Activated T-cell treated with anti-CD3 and anti-CD28 coated beads for 1 hour (primary cell): Measurements from ENCODE around the gene SORCS2.

Source experiments
- DNase-seq: peaks from one replicate; pipeline ENCODE4 v3.0.0-alpha.2; 2020; ENCODE audit warnings: low read depth

Gene SORCS2

DNA sequence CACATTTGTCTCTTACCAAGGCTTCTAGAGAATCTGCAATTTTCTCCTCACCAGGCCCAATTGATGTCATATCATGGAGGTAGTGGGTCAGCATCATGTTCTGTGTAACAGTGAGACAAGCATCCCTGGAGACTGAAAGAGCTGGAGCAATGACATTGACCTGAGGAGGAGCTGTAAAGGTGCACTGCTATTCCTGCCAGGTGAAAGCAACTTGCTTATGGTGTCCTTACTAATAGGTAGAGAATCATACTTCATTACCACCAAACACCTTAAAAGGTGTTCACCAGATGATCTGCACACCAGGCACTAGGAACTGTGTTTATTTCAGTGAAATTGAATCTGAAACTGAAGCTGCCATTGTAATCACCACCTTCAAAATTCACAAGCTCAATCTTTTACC is 558.6 kb downstream of the SORCS2 start:
- no peak for DNase-seq

GRCh38 chr4:7752649-7753048 is 560.3 kb downstream of the SORCS2 start:
- no peak for DNase-seq

GRCh38 chr4:7753271-7753670 is 560.9 kb downstream of the SORCS2 start:
- DNase-seq, result no peak

- DNase-seq, result no peak
Observed at GRCh38 chr4:7753931-7754465, 561.7 kb downstream of the SORCS2 start.

DNA sequence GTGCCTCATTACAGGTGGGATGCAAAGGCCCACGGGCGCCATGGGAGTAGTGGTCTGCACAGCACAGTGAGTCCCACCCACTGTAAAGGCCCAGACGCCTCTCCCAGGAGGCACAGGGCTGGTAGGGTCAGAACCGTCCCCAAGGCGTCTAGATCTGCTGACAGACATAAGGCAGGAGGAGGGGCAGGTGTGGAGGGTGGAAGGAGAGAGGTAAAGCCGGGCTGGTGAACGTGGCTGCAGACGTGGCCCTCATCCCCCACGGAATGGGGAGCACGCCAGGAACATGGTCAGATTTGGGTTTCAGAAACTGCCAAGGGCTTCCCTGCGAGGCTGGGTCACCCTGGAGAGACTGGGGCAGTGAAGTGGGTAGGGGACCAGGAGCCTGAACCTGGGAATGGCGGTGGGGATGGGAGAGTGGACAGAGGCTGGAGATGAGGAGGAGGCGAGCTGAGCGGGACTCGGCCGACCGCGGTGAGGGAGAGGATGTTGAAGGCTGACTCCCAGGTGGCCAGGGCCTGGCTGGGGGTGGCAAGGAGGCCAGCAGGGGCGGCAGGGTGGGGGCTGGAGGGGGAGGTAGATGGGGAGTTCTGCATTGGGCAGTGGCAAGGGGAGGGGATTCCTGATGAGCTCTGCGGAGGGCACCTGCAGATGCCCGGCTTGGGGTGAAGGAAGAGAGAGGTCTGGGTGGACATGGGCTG is 562.4 kb downstream of the SORCS2 start:
- no peak for DNase-seq

DNA sequence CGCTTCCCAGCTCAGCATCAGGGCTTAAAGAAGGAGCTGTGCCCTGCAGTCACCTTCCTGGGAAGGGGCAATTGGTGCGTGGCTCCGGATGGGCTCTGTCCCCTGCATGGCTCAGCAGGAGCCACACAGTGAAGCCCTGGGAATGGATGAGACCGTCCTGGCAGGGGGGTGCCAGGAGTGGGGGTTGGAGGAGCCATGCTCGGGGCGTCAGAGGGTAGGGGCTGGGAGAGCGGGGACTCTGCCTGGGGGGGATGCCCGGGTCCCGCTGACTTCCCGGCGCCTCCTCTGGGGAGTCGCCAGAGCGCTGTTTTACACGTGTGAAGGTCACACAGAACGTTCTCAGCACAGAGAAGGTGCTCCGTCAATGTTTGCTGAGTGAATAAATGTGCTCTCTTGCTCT is 563.2 kb downstream of the SORCS2 start:
- no peak for DNase-seq

GRCh38 chr4:7756071-7756470 is 563.7 kb downstream of the SORCS2 start:
- DNase-seq, result no peak

- no peak for DNase-seq
Observed at GRCh38 chr4:7756561-7757355, 564.4 kb downstream of the SORCS2 start.

DNA sequence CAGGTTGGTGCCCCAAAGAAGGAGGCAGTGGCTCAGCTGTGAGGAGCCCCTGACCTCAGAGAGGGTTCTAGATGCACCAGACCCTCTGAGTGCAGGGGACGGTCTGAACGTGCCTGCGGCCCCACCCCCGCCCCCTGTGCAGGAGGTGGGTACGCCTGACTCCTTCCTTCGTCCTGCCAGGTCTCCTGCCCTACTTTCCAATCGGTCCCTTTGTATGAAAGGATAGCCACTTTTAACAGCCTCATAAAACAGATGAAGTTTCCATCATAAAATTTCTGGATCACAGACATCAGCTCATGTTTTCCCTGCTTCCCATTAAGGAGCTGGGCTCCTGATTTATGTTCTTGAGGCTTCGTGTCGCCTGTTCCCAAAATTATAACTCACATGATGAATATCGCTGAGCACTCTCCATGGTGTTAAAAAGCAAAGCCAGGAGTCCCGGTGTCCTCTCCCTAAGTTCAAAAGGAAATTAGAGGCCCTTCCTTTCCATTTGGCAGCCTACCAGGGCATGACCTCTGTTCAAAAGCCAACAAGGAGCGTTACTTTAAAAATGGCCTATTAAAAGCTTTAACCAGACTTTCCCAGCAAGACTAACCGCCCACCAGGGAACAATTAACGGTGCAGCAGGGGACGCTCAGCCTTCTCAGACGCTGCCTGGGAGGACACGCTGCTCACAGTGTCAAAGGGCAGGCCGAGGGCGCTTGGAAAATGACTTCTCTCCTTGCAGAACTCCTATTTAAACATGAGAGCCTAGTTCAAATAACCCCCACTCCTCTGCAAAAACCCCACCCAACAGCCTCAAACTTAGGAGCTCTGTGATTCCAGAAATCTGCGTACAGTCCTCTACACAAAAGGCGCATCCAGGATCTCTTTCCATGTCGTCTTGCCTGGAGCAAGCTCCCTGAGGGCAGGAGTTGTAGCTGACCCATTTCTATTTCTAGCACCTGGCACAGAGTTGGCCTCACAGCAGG is 565.4 kb downstream of the SORCS2 start:
- DNase-seq, result no peak

GRCh38 chr4:7758476-7758875 is 566.1 kb downstream of the SORCS2 start:
- no peak for DNase-seq

DNA sequence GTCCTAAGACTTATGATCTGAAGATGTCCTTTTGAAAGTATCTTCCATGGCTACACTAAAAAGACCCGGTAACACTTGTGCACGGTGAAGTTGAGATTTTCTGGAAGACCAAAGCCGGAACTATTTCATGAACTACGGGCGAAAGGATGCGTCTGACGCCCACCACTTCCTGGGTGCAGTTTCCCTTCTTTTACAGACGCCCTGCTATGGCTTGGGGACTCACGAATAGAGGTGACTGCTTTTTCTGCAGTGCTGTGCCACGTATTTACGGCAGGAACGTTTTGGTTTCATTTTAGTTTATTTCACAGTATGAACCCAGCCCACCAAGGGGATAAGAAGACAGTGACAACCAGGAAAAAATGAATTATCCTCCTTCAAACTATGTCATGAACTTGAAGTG is 566.9 kb downstream of the SORCS2 start:
- DNase-seq, result peak; percentile 37

- DNase-seq, result no peak
Observed at GRCh38 chr4:7759635-7760034, 567.3 kb downstream of the SORCS2 start.

DNA sequence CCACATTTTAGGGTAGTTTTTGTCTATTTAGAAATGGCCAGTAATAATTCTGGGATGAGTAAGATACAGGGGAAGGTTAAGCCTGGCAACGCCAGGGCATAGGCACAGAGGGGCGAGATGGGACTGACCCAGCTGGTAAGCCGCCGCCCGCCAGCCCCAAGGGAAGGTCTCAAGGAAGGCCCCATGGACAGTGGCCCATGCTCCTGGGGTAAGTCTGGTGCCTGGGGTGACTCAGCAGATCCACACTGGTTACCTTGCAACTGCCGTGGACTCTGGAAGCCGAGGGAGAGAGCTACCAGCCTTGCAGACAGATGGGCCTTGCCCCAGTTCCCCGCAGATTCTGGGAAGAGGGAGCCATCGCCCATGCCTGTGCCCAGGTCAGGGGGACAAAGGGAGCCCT is 567.9 kb downstream of the SORCS2 start:
- no peak for DNase-seq

DNA sequence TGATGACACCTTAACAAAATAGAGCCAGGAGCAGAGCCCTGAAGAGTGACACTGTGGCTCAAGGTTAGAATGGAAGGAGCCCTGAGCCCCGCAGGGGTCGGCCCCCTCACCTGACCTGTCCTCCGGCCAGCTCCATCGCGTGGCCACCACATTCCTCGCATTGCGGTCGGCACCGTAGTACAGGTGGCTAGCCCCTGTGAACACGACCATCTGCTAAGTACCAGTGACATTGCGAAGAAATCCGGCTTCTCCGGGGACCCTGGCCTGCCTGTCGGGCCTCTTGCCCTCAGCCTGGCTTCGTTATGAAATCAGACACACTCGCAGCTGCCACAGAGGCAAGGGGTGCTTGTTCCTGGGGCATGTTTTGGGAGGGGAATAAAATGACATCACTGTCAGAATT is 568.4 kb downstream of the SORCS2 start:
- DNase-seq, result no peak

GRCh38 chr4:7761312-7761711 is 569.0 kb downstream of the SORCS2 start:
- no peak for DNase-seq

DNA sequence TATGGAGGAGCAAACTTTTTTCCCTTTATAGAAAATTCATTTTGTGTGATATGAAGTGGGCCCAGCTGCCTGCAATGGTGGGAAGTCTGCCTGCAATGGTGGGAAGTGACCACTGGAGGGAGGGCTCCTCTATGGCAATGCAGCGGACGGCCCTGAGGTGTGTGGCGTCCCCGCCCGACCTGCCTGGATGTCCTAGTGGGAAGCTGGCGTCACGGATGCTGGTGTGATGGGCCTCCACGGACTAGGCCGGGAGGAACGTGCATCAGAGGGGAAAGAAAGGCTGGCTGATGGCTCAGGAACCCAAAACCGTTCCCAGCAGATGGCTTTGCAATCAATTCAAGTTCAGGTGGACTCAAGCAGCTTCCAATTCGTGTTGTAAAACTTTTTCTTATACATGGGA is 569.4 kb downstream of the SORCS2 start:
- DNase-seq, result peak; percentile 41

DNA sequence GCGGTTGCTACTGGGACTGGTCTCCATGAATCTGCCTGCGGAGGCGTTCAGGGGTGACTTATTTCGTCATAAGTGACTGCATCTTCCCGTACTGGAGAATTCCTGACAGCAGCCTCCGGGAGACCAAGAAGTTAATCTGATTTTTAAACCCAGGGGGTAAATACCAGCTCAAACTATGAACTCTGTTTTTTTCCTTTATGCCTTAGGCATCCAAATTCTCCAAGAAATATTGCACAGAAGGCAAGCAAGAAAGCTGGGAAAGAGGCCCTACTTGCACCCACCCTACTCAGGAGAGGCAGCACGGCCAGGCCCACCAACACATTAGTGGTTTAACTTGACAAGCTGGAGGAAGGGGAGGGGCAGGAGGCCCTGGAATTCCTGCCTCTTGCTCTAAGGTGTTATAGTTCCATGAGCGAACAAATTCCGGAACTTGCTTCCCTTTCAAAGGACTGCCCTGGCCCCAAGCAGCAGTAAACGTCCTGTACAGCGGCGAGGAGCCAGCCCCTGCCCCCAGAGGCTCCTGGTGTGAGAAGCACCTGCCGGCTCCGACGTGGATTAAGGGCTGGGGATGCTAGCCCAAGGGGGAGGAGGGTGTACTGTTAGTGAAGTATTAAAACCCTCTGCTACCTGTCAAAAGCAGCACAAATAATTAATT is 570.2 kb downstream of the SORCS2 start:
- DNase-seq, result no peak

GRCh38 chr4:7763106-7763505 is 570.8 kb downstream of the SORCS2 start:
- DNase-seq, result no peak

DNA sequence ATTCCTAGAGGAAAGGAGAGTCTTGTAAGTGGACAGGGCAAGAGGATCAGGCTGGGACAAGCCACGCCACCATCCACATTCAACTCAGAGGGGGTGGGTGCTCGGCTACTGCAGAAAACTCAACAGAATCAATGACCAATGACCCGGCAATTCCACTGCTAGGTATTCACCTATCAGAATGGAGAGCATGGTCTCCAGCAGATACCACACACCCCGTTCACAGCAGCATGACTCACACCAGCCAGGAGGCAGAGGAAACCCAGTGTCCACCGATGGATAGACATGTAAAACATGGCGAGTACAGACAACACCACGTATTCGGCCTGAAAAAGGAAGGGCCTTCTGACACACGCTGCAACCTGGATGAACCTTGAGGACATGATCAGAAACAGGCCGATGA is 571.5 kb downstream of the SORCS2 start:
- DNase-seq, result no peak

- DNase-seq, result no peak
Observed at GRCh38 chr4:7764466-7764865, 572.1 kb downstream of the SORCS2 start.

- no peak for DNase-seq
Observed at GRCh38 chr4:7765666-7766065, 573.3 kb downstream of the SORCS2 start.

- no peak for DNase-seq
Observed at GRCh38 chr4:7766086-7766485, 573.7 kb downstream of the SORCS2 start.
